Thymus (tissue), 2 donors: ENCODE data around the gene SPATA31C2. TPM values are rescaled to one million over a fixed set of nuclear protein-coding genes. Genes with fewer than 3 reads are reported as not detected.

Experiments used
- polyA plus RNA-seq: library from polyadenylated mRNA; stranded (reverse); fragments of 200-250 nt; gene quantifications from one replicate; pipeline ENCODE4 v1.2.3, GENCODE V29; 2013
- total RNA-seq: library from RNA; stranded (reverse); fragments of 120-200 nt; gene quantifications from one replicate; pipeline ENCODE4 v1.2.4, GENCODE V29; 2013
- donor health status: healthy.

SPATA31C2 gene
- total and polyA plus RNA-seq, 2 donors, result 0.05 to 0.09 TPM

Other genes with a start within 250 kb of the SPATA31C2 start
- gene SPATA31C1, start 220.5 kb downstream of the SPATA31C2 start, total RNA-seq, result not detected
- gene SPATA31C1, start 220.5 kb downstream of the SPATA31C2 start, polyA plus RNA-seq, result not detected
- 3.1 TPM for gene CDK20, start 163.9 kb downstream of the SPATA31C2 start, total RNA-seq
- 5.1 TPM for gene CDK20, start 163.9 kb downstream of the SPATA31C2 start, polyA plus RNA-seq
- 36.9 TPM for gene SPIN1, start 250.0 kb upstream of the SPATA31C2 start, total RNA-seq
- gene SPIN1, start 250.0 kb upstream of the SPATA31C2 start, polyA plus RNA-seq, result 41.0 TPM